Tongue (tissue), 2 donors: Measurements from ENCODE around the gene CXCL1. TPM values are rescaled to one million over a fixed set of nuclear protein-coding genes. Genes with fewer than 3 reads are reported as not detected.

Source experiments
- DNase-seq: peaks from one replicate; pipeline ENCODE4 v3.0.0-alpha.2; 2015
- total RNA-seq: library from RNA; depleted of rRNA; stranded (reverse); fragments of >200 nt; gene quantifications from one replicate; pipeline ENCODE4 v1.2.3, GENCODE V29; 2014

CXCL1 gene
- total RNA-seq, 1 donor from 2014 or later = 2.1 TPM

- DNase-seq = no peak
Measured at GRCh38 chr4:73852771-73853170, 16.4 kb upstream of the CXCL1 start.

DNA sequence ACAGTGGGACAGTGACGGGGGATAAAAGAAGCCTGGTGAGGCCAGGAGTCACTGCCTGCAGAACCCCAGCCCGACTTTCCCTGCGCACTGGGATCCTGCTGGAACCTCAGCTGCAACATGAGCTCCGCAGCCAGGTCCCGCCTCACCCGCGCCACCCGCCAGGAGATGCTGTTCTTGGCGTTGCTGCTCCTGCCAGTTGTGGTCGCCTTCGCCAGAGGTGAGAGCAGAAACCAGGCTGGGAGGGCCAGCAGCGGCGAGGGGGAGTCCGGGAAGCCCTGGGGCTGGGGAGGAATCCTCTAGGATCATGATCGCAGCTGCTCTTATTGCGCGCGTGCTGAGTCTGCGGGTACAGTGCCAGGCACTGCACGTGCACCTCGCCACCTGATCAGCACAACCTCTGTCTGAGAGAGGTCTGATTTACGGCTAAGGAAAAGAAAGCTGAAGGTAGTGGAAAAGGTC is 15.9 kb upstream of the CXCL1 start, which contains the start of gene PF4V1:
TSS of gene PF4V1 (plus strand) at position 51 of the 459 bp plus-strand sequence. CDS start at position 118, 67 bp downstream.
- DNase-seq = peak; percentile 22

DNA sequence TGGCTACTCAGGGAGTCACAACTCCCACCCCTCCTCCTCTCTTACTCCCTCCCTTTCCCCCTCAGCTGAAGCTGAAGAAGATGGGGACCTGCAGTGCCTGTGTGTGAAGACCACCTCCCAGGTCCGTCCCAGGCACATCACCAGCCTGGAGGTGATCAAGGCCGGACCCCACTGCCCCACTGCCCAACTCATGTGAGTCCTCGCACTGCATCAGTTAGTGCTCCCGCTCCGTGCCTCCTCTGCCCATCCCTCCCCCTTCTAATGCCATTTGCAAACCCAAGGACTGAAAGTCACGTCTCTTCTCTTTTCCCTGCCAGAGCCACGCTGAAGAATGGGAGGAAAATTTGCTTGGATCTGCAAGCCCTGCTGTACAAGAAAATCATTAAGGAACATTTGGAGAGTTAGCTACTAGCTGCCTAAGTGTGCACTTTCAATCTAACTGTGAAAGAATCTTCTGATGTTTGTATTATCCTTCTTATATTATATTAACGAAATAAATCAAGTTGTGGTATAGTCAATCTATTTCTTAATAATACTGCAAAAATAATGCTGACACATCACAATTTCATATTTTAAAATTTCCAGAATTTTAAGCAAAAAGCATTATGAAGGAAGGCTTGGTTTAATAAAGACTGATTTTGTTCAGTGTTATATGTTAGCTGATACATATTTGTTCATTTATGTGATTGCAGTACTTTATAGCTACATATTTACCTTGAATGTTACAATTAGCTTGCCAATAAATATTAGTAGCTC is 15.3 kb upstream of the CXCL1 start:
- DNase-seq = no peak

DNA sequence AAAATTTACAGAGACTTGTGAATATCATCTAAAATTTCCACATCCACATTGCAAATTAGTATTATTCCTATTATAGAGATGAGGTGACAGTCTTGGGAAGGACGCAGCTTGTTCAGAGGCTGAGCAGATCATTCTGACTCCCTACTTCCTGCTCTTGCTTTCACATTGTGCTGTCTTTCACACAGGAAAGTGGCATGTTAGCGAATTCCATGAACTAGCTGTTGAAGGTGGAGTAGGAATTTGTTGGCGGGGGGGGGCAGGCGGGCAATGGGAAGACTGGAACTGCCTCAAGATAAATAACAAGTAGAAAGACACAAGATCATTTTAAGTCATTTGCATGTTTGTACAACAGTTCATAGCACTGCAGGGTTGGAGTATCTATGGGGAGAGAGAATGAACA is 13.8 kb upstream of the CXCL1 start:
- no peak for DNase-seq

- DNase-seq = no peak
Measured at GRCh38 chr4:73856518-73856917, 12.7 kb upstream of the CXCL1 start.

DNA sequence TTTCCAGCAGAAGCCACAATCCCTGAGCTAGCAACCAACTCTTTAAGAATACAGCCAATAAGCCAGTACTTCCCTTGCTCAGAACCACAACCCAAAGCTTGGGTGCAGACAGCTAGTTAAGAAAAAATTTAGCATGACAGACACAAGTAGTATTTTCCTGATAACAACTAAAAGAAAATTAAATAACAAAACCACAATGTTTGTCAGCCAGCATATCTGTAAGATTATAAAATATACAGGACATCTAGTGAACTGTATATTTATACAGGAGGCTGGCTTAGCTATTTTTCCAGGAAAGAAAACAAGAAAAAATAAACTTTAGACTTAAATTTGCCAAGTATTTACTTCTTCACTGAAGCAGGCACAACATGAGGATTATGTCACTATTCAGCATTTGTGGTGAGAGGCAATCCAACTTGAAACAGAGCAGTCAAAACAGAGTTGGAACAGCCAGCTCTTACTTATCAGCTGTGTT is 9.5 kb upstream of the CXCL1 start:
- no peak for DNase-seq

DNA sequence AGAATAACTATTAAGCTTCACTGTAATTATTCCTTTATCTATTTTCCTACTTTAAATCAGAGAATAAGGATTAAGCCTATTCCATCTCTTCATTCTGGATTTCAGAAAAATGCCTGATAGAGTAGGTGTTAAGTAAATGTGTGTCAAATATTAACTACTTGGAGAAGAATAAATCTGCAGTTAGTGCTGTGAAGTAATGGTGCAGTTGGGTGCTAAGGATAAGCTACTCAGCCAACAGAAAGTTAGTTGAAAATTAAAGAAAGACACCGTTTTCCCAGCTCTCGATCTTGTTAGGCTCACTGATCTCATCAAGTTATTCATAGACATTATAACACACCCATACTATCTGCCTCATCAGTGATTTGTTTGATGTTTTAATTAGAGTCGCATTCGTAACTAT is 9.0 kb upstream of the CXCL1 start:
- no peak for DNase-seq

GRCh38 chr4:73860917-73861316 is 8.3 kb upstream of the CXCL1 start:
- DNase-seq = no peak

GRCh38 chr4:73862322-73862721 is 6.9 kb upstream of the CXCL1 start:
- no peak for DNase-seq

GRCh38 chr4:73864365-73864764 is 4.8 kb upstream of the CXCL1 start:
- no peak for DNase-seq

- no peak for DNase-seq
Measured at GRCh38 chr4:73864961-73865360, 4.2 kb upstream of the CXCL1 start.

GRCh38 chr4:73865431-73866096 is 3.6 kb upstream of the CXCL1 start:
- no peak for DNase-seq

- no peak for DNase-seq
Measured at GRCh38 chr4:73866246-73866645, 2.9 kb upstream of the CXCL1 start.

- no peak for DNase-seq
Measured at GRCh38 chr4:73867783-73868182, 1.4 kb upstream of the CXCL1 start.

DNA sequence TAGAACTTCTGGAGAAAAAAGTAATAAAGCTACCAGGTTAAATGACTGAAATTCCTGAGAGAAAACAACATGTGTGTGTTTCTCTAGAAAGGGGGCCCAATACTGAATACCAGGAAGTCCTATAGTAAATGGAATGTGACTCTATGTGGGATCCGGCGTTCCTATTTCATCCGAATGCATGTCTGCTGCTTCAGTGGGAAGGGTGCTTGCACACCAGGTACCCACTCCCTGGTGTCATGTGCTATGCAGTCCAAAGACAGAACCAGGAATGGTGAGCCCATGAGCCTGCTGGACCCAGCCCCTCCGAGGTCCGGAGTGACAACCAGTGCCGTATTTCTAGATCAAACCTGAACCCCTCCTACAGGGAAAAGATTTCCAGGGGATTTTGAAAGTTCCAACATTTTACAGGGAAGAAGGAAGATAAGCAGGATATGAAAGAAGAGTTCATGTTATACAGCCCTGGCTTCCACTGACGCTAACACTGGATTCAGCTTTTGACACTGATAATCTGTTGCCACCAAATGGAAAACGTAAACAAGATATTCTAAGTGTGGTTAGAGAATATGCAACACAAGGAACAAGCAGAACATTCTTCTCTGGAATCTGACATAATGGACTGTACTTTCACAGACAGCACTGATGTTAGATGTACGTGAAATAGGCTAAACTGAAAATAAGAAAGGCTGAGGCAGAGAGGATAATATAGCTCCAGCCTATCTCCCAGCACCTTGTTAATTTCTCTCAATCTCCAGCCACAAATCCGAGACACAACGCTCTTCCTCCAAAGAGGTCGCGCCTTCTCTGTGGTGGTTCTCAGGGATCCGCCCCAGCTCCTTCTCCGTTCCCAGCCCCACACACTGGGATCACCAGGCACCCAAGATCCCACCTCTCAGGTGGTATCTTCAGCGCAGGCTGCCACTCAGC is 725 bp upstream of the CXCL1 start:
- no peak for DNase-seq

GRCh38 chr4:73870260-73870659 is 1.1 kb downstream of the CXCL1 start:
- no peak for DNase-seq

DNA sequence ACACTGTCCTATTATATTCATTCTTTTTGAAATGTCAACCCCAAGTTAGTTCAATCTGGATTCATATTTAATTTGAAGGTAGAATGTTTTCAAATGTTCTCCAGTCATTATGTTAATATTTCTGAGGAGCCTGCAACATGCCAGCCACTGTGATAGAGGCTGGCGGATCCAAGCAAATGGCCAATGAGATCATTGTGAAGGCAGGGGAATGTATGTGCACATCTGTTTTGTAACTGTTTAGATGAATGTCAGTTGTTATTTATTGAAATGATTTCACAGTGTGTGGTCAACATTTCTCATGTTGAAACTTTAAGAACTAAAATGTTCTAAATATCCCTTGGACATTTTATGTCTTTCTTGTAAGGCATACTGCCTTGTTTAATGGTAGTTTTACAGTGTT is 1.6 kb downstream of the CXCL1 start:
- DNase-seq = no peak

- no peak for DNase-seq
Measured at GRCh38 chr4:73871511-73872310, 2.5 kb downstream of the CXCL1 start.

DNA sequence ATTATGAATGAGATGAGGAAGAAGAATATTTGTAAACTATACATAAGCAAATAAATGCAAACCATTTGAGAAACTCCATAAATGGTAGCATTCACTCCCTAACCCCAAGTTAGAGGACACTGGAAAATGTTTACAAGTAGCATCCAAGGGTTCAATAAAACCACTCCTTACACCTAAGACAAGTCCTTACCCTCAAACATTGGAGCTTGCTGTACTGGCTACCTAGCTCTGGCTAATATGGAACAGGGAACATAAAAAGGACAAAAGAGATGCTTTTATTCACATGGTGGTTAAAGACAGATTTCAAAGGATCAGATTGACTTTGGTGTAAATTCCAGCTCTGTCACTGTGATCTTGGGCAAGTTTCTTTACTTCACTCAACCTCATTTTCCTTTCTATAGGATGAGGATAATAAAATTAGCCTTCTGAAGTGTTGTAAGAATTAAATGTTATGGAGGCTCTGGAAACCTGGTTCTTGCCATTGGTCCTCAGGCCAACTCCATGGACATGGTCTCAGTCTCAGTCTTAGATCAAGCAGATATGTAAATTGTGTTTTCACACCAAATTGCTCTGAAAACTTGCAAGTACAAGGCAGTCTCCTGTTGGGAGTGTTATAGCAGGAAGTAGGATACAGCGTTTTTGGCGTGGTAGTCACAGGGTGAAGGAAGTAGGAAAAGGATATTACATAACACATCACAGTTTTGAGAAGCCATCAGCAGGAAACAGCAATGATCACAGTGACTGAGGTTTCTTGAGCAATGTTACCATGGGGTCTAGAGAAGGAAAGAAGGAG is 3.3 kb downstream of the CXCL1 start:
- DNase-seq = no peak

GRCh38 chr4:73874386-73874785 is 5.2 kb downstream of the CXCL1 start:
- DNase-seq = no peak

DNA sequence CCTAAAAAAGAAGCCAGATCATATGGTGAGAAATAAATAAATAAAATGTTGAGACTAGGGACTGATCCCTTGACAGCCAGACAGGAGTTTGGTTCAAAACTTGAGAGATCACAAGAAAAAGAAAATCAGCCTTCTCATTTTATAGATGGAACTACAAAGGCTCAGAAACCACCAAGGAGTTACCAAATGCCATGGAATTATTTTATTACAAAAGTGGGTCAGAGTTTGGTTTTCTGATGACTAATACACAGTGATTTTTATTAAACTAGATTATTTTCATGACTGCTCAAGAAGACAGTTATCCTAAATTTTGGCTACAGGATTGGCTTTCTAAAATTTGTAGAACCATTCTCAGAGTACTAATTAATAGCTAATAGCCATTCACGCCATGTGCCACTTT is 6.2 kb downstream of the CXCL1 start:
- no peak for DNase-seq
